ENCODE data around the gene PIP5KL1.

PIP5KL1 gene

DNA sequence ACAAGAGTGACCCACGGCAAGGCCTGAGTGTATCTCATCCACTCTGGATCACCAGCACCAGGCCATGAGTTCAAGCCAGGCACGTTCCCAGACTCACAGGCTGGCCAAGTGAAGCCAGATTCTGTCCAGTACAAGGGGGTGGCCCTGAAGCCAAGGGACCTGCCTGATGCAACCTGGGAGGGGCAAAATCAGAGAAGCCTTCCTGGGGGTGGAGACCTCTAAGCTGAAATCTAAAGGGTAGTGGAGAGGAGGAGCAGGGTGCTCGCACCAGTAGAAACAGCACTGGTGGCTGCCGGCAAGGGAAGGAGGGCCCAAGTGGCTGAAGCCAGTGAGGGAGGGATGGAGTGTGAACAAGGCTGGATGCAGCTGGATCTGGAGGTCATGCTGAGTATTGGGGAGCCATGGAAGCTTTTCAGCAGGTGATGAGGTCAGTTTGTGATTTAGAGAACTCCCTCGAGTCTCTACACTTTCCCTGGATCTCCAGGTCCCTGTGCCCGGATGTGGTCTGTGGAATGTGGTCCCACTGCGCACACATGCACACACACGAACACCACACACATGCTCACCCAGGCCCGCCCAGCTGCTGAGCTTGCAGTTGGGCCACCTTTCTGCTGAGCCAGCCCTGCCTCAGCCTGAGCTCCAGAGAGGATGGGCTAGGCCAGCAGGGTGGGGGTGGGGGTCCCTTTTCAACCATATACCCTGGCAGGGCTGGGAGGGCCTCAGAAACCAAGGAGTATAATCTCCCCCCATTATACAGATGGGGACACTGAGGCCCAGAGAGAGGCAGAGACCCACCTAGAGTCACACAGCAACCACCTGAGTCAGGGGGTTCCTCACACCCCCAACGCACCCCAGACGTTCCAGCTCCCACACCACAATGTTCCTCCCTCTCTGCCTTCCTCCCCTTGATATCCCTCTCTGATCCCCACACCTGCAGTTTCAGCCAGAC is 1.6 kb downstream of the PIP5KL1 start:
- no peak for DNase-seq

DNA sequence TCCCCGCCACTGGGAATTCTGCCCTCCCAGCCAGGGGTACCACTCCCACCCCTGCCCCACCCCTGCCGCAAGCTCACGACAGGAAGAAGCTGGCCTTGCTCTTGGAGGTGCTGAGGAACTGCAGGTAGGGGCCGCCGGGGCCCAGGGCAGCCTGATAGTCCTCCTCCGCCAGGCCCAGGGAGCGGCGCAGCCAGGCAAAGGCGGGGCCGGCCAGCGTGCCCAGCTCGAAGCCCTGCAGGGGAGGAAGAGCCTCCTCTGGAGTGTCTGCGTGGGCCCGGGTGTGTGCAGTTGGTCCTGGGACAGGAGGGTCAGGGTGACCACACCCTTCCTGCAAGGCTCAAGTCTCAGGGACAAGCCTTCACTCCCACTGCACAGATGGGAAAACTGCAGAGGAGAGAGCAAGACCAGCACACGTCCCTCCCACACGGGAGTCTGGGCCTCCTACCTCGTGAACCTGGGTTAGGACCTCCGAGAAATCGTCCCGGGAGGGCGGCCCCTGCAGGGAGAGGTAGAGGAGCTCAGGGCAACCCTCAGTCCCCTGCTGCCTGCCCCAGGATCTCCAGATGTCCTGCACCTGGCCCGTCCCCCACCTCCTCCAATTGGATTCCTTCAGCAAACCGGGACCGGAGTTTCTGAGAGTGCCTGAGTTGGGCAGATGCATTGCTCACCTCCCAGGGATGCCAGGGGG is 2.4 kb downstream of the PIP5KL1 start:
- DNase-seq: no peak

DNA sequence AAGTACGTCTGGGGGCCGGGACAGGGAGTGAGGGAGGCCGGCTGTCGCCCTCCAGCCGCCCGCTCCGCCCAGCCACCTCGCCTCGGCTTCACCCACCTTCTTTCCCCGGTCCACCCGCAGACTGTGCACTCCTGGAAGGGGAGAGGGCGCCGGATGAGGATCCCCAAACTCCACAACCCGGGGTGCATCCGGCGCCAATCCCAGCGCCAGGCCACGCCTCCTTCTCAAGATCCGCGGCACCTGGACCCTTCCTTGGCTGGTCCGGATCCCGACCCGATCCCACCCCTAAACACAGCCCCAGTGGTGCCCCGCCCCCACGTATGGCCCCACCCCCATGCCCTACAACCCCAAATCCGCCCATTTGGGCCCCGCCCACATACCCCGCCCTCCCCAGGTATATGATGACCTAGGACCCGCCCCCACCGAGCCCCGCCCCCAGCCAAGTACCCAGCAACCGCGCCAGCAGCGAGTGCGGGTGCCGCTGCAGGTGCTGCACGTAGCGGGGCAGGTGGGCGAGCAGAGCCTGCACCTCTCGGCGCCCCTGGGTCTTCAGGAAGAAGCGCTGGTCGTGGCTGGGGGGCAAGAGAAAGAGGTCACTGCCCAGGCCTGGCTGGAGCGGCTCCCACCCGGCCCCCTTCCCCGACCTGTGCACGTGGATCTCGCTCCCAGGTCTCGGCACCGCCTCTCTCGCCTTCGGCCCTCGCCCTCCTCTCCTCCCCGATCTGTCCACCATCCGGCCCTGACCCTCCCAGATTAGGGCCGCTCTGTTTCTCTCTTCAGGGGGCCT is 3.2 kb downstream of the PIP5KL1 start:
- DNase-seq: peak; percentile 89

DNA sequence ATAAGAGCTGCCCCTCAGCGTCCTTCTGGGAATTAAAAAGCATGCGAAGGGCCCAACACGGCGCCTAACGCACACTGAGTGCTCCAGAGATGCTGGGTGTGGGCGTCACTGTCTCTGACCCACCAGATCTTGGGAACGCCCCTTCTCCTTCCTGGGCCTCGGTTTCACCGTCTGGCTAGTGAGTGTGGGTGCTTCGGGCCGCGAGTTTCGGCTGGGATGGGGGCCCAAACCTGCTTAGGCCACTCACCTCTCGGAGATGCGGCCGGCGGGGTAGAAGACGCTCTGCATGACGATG is 3.7 kb downstream of the PIP5KL1 start:
- DNase-seq: no peak

DNA sequence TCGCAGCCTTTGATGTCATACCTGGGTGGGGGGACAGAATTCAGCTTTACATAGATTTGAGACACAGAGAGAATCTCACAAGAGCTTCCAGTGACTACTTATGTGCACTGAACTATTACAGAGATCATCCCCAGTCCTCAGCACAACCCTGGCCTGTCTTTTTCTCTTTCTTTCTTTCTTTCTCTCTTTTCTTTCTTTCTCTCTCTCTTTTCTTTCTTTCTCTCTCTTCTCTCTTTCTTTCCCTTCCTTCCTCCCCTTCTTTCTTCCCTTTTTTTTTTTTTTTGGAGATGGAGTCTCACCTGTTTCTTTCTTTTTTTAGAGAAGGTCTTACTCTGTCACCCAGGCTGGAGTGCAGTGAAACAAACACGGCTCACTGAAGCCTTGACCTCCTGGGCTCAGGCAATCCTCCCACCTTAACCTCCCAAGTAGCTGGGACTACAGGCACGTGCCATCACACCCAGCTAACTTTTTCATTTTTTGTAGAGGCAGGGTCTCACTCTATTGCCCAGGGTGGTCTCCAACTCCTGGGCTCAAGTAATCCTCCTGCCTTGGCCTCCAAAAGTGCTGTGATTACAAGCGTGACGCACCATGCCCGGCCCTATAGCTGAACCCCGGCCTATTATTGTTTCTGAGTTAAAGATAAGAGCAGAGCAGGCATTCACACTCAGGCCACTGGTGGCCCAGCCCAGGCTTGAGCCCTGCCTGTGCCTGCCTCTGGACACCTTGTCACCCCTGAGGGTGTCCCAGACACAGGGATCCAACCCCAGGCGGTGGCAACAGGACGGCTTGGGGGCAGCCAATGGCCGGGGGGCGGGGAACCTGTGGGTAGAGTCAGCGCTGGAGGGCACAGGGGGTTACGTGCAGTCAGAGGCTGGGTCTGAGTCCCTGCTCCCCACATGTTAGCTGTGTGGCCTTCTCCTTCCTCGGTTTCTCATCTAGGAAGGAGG is 4.3 kb downstream of the PIP5KL1 start:
- DNase-seq: no peak

DNA sequence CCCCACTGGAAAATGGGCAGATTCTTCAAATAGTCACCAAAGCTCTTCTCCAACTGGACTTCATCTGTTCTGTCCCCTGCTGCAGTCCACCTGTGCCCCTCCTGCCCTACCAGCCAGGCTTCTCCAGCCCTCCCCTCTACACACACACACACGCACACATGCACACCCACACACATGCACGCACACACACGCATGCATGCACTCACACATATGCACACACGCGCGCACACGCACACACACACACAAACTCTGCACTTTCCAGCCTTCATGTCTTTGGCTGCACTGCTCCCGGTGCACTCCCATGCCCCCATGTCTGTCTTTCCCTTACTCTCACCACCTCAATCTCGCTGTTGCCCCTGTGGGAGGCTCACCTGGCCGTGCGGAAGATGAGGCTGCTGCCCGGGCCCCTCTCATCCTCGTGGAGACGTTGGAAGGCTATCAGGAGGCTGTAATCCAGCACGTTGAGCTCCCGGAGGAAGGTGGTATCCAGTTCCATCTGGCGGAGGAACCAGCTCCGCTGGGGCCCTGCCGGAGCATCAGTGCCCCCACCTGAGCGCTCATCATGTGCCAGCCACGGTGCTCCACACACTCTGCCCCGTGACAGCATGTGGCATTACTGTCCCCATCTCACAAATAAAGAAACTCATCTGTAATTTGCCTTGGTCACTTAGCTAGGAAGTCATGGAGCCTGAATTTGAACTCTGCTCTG is 5.7 kb downstream of the PIP5KL1 start:
- DNase-seq: no peak

DNA sequence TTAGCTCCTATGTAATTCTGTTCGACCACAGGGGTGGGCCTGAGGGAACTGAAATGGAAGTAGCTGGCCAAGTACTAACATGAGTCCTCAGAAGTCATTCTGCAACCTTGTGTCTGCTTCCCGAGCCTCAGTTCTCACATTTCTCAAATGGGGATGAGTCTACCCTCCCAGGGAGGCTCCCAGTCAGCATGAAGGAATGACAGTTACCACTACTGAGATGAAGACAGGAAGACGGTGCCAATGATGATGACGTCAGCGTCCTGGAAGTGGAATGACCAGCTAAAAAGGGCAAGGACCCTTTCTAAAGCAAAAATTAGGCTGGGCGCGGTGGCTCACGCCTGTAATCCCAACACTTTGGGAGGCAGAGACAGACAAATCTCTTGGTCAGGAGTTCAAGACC is 6.8 kb downstream of the PIP5KL1 start:
- no peak for DNase-seq

DNA sequence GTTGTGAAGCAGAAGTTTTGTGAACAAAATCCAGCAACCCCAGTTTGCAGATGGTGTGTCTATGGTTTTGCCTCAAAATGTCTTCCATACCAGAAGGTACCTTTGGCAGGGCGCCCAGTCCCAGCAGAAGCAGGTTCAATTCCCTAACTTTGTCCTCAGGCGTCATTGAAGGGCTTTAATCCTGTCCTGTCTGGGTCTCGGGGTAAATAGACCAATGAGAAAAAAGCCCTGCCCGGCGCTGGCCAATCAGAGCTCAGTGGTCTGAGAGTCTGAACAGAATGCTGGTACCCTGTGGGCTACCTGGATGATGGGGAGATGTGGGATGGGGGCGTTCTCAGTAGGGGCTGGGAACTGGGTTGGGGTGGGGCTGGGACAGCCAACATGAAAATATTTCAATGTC is 7.5 kb downstream of the PIP5KL1 start:
- DNase-seq: no peak

DNA sequence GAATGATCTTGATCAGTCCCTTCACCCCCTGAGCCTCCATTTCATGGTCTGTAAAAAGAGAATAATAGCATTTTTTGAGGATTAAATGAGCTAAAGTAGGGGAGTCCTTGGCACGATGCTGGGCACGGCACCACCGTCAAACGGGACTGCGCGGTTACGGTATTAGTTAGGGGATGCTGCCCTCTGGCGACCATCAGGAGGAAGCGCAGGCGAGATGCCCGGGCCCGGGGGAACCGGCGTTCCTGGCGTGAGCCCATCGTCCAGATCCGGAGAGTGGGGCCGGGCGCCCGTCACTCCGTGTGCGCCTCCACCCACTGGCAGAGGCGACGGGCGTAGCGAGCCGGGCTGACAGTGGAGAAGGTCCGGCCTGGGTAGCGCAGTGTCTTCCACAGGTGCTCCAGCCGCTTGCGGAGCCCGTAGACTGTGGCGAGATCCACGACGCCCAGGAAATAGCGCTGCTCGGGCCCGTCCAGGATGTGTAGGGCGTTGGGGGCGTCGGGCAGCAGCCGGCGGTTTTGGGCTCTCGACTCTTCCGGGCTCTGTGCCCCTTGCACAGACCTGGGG is 8.9 kb downstream of the PIP5KL1 start:
- peak; percentile 92 for DNase-seq

DNA sequence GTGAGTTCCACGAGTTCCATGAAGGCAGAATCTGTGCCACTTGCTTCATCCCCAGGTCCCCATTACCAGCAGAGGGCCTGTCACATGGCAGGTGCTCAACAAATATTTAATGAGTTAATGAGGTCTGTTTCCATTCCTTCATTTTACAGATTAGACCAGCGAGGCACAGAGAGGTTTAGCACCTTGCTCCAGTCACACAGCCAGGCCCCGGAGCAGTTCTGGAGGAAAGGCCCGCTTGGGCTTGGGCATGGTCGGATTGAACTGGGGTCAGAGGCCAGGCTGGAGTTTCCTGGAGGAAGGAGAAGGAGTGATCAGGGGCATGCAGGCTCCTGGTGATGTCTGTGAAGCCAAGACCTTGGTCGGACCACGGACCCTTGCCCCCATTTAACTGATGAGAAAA is 9.8 kb downstream of the PIP5KL1 start:
- no peak for DNase-seq

DNA sequence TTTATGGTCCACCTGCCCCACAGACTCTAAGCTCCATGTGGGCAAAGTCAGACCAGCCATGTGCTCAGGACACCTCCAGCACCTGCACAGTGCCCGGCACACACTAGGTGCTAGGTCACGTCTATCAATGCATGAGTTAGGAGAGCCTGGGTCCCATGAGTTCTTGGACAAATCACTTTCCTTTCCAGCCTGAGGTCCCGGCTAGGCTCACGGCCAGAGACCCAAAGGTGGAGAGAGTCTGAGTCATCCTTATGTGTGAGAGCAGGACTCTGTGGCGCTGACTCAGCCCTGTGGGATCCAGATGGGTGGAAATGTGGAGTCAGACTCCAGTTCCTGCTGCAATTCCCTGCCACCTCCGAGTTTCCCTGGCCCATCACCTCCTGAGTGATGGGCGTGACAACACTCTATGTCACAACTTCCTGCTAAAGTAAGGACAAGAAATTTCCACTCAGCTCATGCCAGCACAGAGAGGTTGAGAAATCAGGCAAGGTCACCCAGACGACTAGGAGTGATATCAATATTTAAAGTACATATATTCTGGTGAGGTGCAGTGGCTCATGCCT is 11.2 kb downstream of the PIP5KL1 start:
- DNase-seq: no peak

DNA sequence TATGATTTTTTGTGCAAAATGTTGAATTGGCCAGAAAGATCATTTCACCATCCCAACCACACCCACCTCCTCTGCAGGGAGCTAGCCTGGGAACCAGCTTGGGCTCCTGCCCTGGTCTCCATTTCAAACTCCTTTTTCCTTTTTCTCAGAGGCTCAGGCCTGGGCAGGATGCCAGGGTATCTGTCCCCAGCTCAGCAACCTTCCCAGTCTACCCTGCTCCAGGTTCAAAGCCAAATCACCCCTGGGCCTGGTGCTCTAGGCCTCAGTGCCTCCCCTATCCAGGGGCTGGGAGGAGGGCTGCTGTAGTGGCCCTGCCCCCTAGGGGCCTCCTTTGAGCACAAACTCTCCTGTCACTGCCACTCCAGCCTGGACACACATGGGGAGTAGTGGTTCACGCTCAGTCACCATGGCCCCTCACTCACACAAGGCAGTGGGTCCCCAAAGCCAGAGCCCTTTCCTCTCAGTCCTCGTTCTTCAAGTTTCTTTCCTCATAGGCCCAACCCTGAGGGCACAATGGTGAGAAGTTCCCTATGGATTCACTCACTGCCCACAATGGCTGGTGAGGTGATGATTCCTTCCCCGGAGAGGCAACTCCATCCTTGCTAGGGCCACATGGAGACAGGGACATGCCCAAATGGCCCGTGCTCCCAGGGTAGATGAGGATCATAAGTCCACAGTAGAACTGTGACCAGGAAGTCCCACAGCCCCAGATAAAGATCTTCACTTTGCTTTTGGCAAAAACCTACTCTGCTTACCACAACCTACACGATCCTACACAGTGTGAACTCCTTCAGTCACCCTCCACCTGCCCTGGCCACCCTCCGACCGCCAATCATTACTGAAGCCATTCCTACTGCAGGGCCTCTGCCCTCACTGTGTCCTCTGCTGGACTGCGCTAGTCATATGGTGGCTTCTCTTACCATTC is 12.1 kb downstream of the PIP5KL1 start:
- no peak for DNase-seq

DNA sequence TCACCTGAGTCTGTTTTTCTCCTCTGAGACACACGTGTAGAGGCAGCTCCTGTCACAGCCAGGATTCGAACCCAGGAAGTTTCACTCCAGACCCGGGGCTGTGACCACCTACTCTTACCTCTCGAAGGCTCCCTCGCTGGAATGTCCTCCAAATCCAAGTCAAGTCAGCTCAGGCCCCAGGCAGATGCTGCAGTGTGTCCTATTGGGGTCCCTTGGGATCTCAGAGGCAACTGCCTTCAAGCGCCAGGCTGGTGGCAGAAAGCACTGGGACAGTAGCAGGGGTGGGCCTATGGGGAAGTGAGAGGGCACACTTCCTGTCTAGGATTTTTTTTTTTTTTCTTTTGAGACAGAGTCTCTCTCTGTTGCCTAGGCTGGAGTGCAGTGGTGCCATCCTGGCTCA is 13.0 kb downstream of the PIP5KL1 start:
- DNase-seq: no peak

DNA sequence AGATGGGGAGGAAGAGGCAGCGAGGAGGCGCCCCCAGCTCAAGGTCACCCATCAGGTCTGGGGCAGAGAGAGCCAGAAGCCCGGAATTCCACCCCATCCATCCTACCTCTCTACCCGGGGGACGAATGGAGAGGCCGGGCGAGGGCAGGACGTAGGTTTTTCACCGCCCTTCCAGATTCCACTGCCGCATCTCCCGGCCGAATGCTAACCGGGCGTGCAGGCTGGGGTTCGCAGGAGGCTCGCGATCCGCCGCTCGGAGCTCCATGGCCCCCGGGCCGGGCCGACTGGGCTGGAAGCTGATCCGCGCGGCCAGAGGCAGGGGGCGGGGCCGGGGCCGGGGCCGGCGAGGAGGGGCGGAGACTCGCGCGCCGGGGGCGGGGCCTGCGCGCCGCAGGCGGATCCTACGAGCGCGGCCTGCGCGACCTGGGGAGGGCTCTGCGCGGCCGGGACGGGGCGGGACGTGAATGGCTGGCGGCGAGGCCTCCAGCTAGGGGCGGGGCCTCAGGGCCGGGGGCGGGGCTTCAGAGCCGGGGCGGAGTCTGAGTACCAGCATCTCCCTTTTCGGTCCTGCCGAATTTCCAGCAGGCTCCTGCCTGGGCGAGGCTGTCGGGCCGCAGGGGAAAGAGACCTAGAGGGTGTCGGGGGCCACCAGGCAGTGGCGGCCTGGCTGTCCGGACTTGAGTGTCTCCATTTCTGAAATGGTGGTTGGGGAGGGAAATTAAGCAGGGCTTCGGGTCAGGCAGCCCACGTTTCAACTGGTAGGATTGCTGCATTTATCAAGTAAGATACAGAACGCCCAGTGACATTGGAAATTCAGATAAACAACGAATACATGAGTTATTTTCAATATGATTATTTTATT is 13.6 kb downstream of the PIP5KL1 start, which contains the start of gene ST6GALNAC4:
TSS of gene ST6GALNAC4 (minus strand) at position 322 of the 862 bp plus-strand sequence. CDS start 622 bp downstream, outside the sequence.
- DNase-seq: peak; percentile 97

DNA sequence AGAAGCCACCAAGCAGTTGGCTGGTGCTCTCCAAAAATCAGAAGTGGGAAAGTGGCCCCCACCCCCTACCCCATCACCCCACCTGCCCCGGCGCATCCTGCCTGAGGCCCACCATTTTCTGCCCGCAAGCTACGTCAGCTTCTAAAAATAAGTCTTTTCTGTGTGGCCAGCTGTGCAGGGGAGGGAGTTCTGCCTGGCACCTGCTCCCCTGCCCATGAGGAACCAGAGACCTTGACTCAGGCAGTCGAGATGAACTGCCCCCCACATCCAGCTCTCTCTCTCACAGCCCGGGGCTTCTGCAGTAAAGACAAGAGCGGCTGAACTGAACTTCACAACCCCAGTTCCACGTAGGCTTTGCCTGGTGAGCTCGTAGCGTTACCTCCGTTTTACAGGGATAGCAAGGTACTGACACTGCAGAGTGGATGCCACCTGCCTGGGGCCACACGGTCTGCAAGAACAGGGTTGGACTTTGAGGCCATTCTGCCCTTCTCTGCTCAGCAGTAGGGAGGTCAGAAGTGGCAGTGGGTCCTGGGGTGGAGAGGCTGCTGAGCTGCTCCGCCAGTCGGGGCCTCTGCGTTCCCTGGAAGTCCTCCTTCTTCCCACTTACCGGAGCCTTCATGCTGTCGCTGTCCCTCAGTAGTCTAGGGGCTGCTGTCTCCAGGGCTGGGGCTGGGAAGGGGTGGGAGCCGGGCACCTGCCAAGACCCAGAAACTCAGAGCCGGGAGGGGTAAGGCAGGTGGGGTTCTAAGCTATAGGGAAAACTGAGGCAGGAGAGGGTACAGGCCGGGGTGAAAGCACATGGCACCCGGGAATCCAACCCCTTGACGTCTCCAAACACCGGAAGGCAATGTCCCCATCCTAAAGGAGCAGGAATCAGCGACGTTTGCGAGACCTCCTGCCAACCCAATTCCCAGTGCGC is 14.5 kb downstream of the PIP5KL1 start:
- DNase-seq: no peak

DNA sequence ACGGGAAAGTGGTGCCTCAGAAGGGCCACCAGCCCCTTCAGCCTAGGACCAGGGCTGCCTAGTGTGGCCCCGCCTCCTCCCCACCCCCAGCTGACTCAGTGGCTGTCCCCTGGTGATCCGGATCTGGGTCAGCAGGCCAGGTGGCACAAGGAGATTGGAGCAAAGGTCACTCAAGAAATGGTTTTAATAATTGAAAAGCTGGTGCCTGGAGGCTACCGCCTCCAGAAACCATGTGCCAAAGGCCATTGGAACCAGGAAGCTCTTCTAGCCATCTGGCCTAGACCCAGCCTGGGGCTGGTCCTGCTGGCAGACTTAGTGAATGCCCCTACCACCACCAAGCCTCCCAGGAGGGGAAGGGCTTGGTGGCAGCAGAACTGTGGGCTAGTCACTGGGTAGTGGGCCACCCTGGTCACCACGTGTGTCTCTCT is 15.2 kb downstream of the PIP5KL1 start:
- no peak for DNase-seq

DNA sequence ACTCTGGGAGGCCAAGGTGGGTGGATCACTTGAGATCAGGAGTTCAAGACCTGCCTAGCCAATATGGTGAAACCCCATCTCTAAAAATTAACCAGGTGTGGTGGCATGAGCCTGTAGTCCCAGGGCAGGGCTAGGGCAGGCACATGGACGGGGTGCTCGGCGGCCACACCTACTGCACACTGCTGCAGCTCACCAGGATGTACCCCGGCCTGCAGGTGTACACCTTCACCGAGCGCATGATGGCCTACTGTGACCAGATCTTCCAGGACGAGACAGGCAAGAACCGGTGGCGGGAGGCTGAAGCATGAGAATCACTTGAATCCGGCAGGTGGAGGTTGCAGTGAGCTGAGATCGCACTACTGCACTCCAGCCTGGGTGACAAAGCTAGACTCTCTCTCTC is 16.9 kb downstream of the PIP5KL1 start:
- no peak for DNase-seq

DNA sequence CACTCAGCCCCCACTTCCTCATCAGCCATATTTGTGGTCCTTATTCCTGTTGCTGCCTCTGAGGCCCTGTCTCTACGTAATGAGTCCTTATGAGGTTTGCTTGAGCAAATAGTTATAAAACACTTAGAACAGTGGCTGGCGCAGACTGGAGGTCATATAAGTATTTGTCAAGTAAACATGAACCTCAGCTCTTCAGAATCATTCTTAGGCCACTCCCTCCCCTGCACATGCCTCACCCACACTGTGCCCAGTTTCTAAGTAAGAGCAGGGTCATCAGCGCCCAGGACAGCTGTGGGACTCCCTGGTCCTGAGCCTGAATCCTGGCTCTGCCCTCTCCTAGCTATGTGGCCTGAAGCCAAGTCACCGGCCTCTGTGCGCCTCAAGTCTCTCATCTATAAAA is 17.7 kb downstream of the PIP5KL1 start:
- DNase-seq: no peak

All from activated effector memory CD4-positive, alpha-beta T cell treated with anti-CD3 and anti-CD28 coated beads, Interleukin-2, amount 50 U/mL, for 16 hours (primary cell).